Measurements from ENCODE around the gene OSTF1.

Gene OSTF1

DNA sequence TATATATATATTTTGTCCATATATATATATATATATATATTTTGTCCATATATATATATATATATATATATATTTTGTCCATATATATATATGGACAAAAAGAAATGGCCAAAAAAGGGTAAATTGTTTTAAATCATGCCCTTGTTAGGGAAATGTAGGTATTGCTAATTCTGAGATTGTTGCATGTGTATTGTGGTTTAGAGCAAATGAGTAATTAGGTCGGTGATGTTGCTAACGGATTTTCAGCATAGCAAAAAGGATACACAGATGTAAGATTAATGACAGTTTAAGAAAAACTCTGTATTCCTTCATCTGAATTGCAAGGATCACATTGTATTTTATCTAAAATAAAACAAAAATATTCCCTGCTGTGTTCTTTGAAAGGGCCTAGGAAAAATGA lies 40.2 kb downstream of the OSTF1 start:
- DNase-seq = no peak

DNA sequence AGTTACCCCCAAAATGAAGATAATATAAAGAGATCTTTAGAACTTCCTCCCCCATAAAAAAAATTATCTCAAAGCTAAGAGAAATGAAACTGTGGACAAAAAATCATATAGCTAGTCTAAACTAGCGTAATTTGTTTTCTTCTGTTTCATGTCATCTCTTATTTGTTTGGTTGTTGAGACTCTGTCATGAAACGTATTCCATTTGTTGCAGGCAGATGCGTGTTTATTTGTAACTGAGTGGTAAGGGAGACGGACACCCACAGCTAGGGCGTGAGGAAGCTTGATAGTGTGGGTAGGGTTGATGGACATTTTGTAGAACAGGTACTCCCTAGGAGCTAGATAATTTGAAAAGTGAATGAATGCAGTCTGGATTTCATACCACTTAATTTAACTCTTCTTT lies 41.9 kb downstream of the OSTF1 start:
- no peak for DNase-seq

DNA sequence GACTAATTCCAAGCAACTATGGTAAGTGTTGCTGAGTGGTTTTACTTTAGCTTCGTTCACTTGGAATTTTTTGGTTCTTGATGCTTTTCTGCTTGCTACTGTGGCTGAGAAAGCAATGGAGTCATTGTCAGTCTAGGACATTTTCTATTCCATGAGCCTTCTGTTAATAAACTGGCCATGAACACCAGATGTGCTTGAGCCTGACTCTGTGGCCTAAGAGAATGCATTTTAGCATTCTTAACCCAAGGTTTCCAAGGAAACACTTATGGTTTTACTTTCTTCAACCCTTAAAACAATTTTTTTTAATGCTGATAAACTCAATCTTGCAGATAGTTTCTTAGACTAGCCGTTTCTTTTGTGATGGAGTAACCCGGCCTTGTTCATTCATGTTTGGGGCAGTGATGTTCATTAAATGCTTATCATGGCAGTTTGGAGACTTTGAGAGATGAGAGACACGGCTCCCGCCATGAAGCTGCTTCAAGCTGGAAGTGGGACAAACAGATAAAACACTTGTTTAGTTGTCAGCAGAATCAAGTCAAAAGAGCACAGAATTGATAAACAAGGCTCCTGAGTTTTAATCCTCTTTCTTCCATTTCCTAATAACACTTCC lies 42.4 kb downstream of the OSTF1 start:
- DNase-seq = no peak

DNA sequence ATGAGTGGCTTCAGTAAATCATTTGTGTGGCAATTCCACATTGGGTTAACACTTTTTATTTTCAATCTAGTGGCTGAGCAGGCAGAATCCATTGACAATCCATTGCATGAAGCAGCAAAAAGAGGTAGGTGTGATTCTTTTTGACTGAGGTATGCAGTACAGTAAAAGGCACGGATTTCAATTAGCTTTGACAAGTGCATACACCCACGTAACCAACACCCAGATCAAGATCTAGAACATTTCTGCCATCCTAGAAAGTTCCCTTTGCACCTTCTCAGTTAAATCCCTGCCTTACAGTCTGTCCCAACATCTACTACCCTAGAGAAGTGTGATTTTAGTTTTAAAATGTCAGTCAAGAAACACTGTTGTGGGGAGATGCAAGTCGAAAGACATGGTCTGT lies 43.4 kb downstream of the OSTF1 start:
- no peak for DNase-seq

DNA sequence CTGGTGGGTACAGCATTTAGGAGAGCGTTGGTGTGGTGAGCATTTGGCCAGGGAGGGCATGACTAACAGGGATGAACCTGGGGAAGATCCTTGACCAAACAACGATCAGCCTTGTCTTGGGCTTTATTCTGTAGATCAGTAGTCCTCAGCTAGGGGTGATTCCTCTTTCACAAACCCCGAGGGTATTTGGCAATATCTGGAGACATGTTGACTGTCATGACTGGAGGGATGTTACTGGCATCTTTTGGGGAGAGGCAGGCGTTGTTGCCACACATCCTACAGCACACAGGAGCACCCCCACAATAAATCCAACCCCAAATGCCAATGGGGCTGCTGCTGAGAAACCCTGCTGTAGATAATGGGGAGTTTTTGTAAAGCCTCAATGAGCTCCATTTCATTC lies 43.9 kb downstream of the OSTF1 start:
- no peak for DNase-seq

DNA sequence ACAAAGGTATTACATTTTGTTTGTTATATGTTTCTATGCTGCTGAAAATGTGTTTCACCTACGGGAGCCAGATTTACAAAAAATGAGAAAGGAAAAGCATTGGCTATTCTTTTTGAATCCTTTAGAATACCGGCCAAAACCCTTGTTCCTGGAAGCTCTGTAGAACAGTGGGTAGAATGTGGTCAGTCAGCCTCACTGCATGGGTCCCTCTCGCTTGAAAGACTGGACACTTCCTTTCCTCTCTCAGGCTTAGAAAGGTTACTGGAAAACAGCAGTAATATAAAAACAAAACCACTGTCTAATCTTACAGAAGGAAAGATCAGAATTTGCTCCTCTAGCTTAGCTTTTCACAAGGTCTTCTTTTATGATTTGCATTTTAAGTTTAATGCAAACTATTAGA lies 45.1 kb downstream of the OSTF1 start:
- no peak for DNase-seq

DNA sequence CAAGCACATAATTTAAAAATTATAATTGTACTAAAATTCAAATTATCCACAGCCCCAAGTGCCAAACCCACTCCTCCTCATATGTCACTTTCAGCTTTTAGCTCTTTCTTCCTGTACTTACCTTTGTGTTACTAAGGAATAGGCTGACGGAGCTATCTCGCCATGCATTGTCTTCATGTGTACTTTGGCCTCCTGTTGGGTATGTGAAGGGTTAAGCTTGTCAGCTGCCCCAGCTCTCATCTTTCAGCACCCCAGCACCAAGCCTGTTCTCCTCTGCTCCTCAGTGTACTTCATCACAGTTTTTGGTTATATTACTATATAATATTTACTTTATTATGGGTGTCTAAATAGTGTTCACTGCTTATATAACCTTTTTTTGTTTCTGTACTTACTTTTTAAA lies 46.2 kb downstream of the OSTF1 start:
- DNase-seq = no peak

DNA sequence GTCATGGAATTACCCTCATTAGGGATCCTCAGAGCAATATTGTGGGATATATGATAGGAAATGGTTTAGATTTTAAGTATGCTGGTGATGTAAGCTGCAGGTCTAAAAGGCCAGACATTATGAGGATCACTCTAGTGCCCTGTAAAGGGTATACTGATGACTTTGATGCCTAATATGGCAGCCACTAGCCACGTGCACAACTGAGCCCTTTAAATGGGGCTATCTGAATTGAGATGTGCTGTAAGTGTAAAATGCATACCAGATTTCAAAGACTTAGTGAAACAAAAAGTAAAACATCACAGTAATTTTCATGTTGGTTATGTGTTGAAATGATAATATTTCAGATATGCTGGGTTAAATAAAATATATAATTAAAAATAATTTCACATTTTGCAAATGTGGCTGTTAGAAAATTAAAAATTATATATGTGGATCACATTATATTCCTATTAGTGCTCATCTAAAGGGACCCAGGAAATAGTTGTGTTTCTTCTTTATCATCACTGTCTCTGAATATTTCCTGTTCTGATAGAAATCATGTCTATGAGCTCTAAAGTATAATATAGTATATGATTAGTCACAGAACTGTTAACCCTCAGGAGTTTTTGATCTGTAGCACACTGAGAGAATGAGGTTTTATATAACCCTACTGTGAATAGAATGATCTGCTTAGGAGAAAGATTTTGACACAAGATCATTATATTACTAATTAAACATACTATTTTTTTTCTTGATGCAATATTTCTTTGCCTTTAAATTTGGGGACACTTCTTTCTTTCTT lies 50.1 kb downstream of the OSTF1 start:
- DNase-seq = no peak

DNA sequence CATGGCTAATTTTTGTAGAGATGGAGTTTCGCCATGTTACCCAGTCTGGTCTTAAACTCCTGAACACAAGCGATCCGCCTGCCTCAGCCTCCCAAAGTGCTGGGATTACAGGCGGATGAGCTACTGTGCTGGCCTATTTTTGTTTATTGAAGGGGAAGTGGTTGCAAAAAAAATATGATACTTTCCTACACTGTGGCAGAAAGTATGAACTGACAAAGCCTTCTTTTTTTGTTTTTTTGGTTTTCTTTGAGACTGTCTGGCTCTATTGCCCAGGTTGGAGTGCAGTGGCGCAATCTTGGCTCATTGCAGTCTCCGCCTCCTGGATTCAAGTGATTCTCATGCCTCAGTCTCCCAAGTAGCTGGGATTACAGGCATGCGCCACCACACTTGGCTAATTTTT lies 50.9 kb downstream of the OSTF1 start:
- DNase-seq = no peak

DNA sequence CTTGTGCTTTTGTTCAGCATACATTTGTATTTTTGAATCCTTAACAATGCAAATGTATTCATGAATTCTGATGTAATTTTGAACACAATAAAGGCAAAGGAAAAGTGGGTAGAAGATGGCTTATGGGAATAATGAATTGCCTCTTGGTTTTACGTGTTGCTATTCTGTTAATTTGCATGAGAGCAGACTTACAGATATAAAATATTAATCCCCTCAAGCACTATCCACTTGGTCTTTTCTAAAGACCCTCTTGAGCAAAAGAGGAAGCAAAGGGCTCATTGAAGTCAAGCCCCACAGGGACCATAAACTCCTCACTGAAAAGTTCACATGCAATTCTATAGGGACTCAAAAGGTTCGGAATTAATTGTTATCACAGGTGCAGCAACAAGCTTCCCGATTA lies 51.9 kb downstream of the OSTF1 start:
- DNase-seq = no peak

DNA sequence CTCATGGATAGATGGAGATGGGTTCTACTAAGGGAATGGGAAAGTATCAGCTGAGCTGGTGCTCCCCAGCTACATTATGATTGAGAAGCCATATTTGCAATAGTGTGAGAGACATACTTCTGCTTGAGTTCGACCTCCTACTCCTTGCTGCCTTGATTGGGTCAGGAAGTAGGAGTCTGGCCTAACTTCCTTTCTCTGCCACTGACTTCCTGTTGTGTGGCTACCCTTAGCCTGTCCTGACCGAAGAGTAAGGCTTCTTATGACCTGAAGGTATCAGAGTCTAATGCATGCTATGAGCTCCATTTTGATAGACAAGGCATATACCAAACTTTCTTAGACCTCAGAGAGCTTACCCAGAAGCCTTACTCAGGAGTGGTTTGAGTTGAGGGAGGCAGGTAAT lies 53.9 kb downstream of the OSTF1 start:
- no peak for DNase-seq

DNA sequence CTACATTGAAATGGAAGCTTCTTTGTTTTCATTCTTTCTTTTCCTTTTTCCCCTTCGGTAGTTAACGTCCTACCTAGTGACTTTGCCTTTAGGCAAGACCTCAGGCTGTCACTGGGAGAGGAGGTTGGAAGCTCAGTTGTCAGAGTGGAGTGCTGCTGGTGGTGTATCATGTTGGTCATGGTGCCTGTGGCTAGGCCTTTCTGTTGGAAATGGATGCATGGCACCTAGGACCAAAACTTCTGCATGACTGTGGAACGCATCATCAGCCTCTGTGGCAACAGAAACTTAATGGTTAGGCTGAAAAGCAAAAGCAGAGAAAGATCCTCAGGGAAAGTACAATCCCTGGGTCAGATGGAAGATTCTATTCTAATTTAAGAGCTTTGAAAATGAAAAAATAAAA lies 57.9 kb downstream of the OSTF1 start:
- no peak for DNase-seq

DNA sequence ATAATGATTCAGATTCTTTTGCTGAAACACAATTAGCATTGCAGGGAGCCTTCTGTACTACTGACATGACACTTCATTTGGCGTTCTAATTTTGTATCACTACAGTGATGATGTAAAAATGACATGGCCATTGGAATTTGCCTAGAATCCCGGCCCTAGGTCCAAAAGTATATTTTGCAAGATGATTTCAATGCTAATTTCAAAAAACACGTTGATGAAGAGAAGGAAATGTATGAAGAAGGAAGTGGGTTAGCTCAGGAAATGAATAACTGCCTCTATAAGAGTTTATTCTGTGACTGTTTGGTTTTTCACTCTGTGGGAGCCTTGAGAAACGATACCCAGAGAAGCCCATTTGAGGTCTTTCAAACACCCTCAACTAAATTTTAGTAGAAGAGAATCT lies 59.3 kb downstream of the OSTF1 start:
- DNase-seq = no peak

DNA sequence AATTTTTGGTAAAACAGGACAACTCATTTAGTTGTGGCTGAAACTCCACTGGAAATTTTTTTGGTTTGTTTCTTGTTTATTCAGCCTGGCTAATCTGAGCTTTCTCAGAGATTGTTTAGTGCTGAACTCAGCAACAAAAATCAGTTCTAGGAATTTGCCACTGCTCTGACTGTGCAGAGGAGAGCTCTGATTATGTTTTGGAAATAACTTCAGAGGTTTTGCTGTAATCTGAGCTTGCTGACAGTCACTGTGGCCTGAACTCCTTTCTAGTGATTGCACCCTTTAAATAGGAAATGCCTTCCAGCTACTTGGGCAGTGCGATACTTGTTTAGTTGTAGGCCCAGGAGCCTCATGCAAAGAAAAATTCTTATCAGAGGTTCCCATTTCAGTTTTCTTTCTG lies 60.2 kb downstream of the OSTF1 start:
- DNase-seq = no peak

DNA sequence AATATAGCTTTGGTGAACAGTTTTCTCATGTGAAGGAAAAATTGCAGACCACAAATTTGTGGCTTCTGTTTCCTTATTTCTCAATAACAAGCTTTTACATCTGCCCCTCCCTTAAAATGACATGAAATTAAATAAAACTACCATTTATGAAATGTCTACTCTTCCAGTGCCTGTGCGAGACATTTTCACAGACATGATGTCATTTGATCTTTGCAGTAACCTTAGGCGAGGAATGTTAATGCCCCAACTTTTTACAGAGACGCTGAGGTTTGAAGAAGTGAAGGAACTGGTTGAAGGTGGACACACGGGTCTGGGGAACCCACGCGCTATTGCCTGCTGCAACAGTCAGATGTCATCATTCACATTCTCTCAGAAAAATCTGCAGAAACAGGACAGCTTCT lies 61.5 kb downstream of the OSTF1 start:
- no peak for DNase-seq

DNA sequence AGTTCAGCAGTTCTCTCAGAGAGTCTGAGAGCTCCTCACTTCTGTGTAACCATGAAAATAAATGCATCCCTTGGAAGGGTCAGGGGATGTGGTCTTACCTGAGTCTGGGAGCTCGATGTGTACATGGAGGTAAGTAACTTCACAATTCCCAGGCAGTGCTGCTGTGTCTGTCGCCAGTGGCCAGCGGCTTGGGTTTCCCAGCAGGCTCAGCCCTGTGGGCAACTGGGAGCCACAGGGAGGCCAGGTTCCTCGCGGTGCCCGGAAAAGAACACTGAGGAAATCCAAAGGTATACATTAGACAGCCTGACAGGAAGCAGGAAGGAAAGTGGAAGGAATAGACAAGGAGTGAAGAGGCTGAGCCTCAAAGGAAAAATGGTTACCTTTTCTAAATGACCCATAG lies 62.2 kb downstream of the OSTF1 start:
- DNase-seq = no peak

DNA sequence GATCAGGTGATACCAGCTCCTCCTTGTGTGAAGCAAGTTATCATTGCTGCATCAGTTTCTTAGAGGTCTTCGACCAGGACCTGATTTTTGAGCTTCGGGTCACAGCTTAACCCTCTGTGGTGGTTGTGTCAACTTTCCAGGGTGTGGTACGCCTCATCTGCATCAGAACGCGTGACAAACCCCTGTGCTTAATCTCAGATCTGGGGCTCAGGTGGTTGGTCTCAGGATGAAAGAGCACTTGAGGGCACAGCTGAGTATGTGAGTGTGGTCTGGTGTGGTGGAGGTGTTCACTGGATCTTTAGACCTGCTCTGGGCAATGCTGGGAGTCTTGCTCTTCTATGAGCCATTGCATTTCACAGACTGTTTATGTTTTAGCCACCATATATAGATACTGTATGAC lies 64.1 kb downstream of the OSTF1 start:
- DNase-seq = no peak

DNA sequence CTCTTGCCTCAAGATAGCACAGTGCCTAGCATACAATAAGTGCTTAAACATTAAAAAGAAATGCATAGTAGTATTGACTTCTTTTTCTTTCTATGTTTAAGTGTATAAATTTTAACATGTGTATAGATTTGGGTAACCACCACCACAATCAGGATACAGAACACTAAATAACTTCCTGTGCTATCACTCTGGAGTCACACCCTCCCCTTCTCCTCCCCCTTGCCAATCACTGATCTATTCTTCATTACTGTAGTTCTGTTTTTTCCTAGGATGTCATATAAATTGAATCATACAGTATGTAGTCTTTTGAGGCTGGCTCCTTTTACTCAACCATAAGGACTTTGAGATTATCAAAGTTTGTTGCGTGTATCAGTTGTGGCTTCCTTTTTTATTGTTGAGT lies 68.5 kb downstream of the OSTF1 start:
- no peak for DNase-seq

DNA sequence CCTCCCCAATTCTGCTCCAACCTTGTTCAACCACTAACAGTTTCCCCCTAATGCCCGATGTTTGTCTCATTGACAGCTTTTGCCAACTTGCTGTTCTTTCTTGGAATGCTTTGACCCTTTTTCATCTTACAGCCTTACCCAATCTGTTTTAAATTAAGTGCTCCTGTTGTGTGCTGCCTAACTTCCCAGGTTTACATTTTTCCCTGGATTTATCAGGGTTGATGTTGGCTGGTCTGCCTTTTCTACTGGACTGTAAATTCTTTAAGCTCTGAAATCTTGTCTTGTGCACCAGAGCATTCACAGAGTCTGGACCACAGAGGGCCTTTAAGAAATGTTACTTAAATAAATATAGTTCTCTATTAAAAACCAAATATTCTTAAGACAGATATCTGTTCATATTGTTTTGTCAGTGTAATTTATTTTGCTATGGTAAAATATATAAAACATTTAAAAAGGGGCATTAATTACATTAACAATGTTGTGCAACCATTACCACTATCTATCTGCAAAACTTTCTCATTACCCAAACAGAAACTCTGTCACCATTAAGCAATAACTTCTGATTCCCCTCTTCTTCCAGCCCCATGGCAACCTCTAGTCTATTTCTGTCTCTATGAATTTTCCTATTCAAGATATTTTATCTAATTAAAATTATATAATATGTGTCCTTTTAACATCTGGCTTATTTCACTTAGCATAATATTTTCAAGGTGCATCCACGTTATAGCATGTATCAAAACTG lies 73.0 kb downstream of the OSTF1 start:
- no peak for DNase-seq

DNA sequence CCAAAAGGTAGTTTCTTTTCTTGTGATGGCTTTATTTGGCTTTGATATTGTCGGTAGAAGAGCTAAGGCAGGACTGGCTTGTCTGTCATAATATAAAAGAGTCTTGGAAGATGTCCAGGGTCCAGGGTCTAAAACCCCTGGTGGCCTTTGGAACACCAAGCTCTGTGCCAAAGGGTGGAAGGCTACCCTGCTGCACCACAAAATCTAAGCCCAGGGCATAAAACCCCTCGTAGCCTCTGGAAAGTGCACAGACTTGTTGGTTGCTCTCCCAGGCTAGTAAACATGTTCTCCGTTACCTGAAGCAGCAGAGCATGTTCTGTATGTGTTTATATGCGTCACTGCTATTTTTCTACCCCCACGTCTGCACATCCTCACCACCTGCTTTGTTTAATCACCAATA lies 75.5 kb downstream of the OSTF1 start:
- DNase-seq = no peak

DNA sequence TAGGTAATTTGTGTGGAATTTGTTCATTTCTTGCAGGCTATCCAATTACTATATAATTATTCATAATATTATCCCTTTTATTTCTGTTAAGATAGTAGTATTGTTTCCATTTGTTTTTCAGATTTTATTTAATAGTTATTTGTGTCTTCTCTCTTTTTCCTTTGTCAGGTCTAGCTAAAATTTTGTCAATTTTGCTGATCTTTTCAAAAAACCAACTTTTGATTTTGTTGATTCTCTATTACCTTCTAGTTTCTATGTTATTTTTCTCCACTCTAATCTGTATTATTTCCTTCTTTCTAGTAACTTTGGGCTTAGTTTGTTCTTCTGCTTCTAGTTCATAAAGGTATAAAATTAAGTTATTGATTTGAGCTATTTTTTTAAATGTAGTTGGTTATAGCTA lies 76.3 kb downstream of the OSTF1 start:
- DNase-seq = no peak

DNA sequence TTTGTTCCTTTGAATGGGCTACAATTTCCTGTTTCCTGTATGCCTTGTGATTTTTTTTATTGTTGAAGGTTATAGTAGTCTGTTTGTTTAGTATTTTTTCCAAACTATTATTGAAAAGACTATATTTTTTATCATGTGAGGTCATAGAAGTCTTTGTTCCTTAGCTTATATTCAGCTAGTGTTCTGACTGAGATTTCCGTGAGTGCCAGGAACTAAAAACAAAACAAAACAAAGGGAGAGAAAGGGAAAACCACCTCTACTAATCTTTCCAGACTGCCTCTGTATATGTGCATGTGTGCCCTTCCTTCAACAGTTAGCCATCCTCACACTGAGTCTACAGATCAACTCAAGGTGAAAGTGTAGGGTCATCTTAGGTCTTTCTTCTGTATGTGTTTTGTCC lies 79.0 kb downstream of the OSTF1 start:
- no peak for DNase-seq

DNA sequence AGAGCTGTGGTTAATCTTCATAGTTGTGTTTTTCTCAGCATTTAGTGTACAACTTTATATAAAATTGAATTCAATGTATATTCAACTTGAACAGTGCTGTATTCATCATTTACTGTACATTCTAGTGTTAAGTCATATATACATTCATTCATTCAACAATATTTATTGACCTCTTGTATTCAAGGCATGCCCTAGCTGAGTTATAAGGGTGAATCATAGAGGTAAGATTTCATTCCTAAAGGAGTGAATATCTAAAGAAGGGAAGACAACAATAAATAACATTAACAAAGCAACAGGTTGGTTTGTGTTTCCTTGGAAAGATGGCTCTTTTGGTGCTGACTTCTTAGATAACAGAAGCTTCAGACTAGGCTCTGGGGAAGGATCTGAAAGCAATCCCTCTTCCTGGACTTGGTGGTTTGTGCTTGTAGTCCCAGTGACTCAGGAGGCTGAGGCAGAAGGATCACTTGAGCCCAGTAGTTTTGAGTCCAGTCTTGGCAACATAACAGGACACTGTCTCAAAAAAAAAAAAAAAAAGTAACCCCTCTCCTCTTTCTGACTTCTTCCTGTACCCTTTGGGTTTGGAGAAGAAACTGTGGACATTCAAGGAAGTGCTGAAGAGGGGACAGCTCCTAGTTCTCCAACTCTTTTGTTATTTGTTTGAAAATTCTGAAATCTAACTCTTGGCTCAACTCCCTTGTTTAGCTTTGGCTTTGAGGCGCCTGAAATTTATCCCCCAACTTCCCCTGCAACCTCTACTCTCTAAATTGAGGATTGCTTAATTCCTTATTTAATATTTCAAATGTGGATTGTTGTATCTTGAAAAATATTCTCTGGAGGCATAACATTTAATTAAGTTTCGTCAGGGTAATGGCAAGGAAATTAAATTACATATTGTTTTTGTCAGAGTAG lies 80.2 kb downstream of the OSTF1 start:
- DNase-seq = no peak
